Caco-2 (cell line): Measurements from ENCODE around the gene ARHGAP9. TPM values are rescaled to one million over a fixed set of nuclear protein-coding genes. Genes with fewer than 3 reads are reported as not detected.

Experiments
- BruUV-seq: library from RNA; stranded (reverse); fragments of 400-500 nt; replicated peaks from 2 replicates; lab custom pipeline; 2021; lab: Mats Ljungman, UMichigan
- CTCF ChIA-PET: fragments of 300-600 bp; sonication (Branson Sonifier 250); formaldehyde crosslinking; loops from one replicate; lab custom pipeline; 2022; ENCODE audit warnings: antibody characterized with exemption; lab: Charles Lee
- POLR2A ChIA-PET: fragments of 300-600 bp; sonication (Branson Sonifier 250); formaldehyde crosslinking; loops from one replicate; lab custom pipeline; 2022; ENCODE audit warnings: antibody characterized with exemption; lab: Charles Lee
- DNase-seq, 2 experiments: peaks; one replicate each; pipeline versions ENCODE4 v3.0.0 to v3.0.0-alpha.2; 2020 to 2022
- H3K27me3 ChIP-seq: replicated peaks from 2 replicates; pipeline ENCODE4 v1.6.0; 2011; ENCODE audit warnings: low read length; ENCODE audit not compliant: control insufficient read depth, insufficient read depth
- H3K36me3 ChIP-seq: 2 replicates; pipeline ENCODE4 v1.5.1; 2011; ENCODE audit warnings: low read length; ENCODE audit not compliant: control insufficient read depth, insufficient read depth
- H3K4me1 ChIP-seq: fragments of 250-450 bp; sonication (Bioruptor Pico); 2 replicates; pipeline ENCODE4 v1.5.1; 2020; ENCODE audit warnings: mild to moderate bottlenecking
- H3K4me3 ChIP-seq: 2 replicates; pipeline ENCODE4 v1.5.1; 2011; ENCODE audit warnings: low read depth, mild to moderate bottlenecking, control low read depth, low read length
- H3K9me3 ChIP-seq: fragments of 250-450 bp; sonication (Bioruptor Pico); 2 replicates; pipeline ENCODE4 v1.5.1; 2020; ENCODE audit warnings: mild to moderate bottlenecking, moderate library complexity
- H3K27ac Mint-ChIP-seq: one replicate; pipeline ENCODE4 v1.8.0; 2022; ENCODE audit warnings: mixed read lengths; ENCODE audit not compliant: unreplicated experiment
- H3K27me3 Mint-ChIP-seq: one replicate; pipeline ENCODE4 v1.8.0; 2022; ENCODE audit warnings: mixed read lengths; ENCODE audit not compliant: insufficient read depth, unreplicated experiment
- H3K36me3 Mint-ChIP-seq: one replicate; pipeline ENCODE4 v1.8.0; 2022; ENCODE audit warnings: mild to moderate bottlenecking, mixed read lengths; ENCODE audit not compliant: insufficient read depth, unreplicated experiment
- H3K4me1 Mint-ChIP-seq: one replicate; pipeline ENCODE4 v1.8.0; 2022; ENCODE audit warnings: low read depth, mixed read lengths; ENCODE audit not compliant: unreplicated experiment
- H3K4me3 Mint-ChIP-seq: one replicate; pipeline ENCODE4 v1.8.0; 2022; ENCODE audit warnings: mild to moderate bottlenecking, moderate library complexity, mixed read lengths; ENCODE audit not compliant: unreplicated experiment
- H3K9me3 Mint-ChIP-seq: one replicate; pipeline ENCODE4 v1.8.0; 2022; ENCODE audit warnings: mixed read lengths; ENCODE audit not compliant: unreplicated experiment
- CTCF ChIP-seq, 2 experiments: fragments of 200-600 bp in 1 of 2; IDR thresholded peaks; 1 replicate in 1 of 2; 2 replicates in 1 of 2; pipeline versions ENCODE4 v1.5.1 to v1.8.0; 2011 to 2022; ENCODE audit warnings: antibody characterized with exemption in 1 of 2, control low read depth in 1 of 2, inconsistent platforms in 1 of 2, low read depth in 1 of 2, low read length in 1 of 2, mild to moderate bottlenecking in 1 of 2, moderate library complexity in 1 of 2; ENCODE audit not compliant: insufficient read depth in 1 of 2, severe bottlenecking in 1 of 2, unreplicated experiment in 1 of 2
- intact Hi-C: fragments of 100-400 bp; cut with micrococcal nuclease; formaldehyde crosslinking; loops from one replicate; pipeline ENCODE4 v1.10.0; 2022; ENCODE audit not compliant: unreplicated experiment
- total RNA-seq: library from RNA; stranded (reverse); gene quantifications from 2 replicates; pipeline ENCODE4 v1.2.3, GENCODE V29; 2022

The ARHGAP9 gene
- total RNA-seq, 1 experiment from 2014 or later: 0.75 TPM

GRCh38 chr12:57452181-57452936, 27.3 kb downstream of the ARHGAP9 start:
- Histone ChIP-seq H3K27me3 (no peaks in the 10 kb centered on the region), H3K9me3 (no peaks in the 10 kb centered on the region), H3K4me3 (no peak overlapping the region), H3K36me3 (no peaks in the 10 kb centered on the region), H3K4me1 (peaks cover 35% of the 10 kb centered on the region)
- peaks cover 22% of the 10 kb centered on the region for H3K4me1 Mint-ChIP-seq
- H3K27me3 Mint-ChIP-seq: no peaks in the 10 kb centered on the region
- H3K4me3 Mint-ChIP-seq: no peak overlapping the region
- H3K36me3 Mint-ChIP-seq: peaks cover 7% of the 10 kb centered on the region
- POLR2A ChIA-PET: interaction anchor here (0.5 to 1.3 kb wide), 3 partner anchors 22 to 209 kb away, joined by 3 to 6 read pairs (median 4); no protein-coding TSS in a partner anchor
- H3K9me3 Mint-ChIP-seq: no peaks in the 10 kb centered on the region
- DNase-seq: no peak
- CTCF ChIA-PET: interaction anchor here (0.5 to 4.5 kb wide), 26 partner anchors 9 to 1623 kb away, joined by 3 to 138 read pairs (median 4); partner anchors contain the start of genes DNAJC14 and INHBC
- no peak overlapping the region for H3K27ac Mint-ChIP-seq
- intact Hi-C loops: no loop called here
- no TSS peak for BruUV-seq
- TF ChIP-seq CTCF (IDR thresholded peaks at IDR 0.05; ENCODE audit: insufficient read depth in 1 of 2, low read depth in 1 of 2, low read length in 1 of 2, severe bottlenecking in 1 of 2, unreplicated experiment in 1 of 2): no peak

DNA sequence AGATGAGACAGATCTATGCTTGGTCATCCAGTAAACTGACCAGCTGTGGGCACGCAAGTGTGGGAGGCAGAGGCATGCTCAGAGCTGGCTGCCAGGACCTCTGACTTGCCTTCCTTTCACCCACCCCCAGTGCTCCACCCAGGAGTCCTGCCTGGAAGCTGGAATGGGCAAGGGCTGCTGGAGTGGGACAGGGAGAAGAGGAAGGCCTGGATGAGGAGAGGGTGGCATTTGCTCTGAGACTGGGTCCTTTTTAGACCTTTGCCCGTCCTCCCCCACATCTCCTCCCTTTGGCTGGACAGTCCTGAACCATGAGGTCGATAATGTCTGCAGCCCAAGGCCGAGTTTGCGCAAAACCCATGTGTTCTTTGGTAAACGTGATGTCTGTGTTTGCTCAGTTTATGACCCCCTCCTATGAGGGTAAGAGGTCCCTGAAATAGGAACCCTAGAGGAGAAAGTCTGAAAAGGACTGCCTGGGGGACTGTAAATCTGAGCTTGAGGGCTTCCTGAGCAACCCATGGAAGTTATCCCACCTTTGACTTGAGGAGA, 28.4 kb downstream of the ARHGAP9 start:
- POLR2A ChIA-PET: no interaction called here
- intact Hi-C loops: no loop called here
- Mint-ChIP-seq H3K27ac (no peak overlapping the region), H3K4me1 (peaks cover 16% of the 10 kb centered on the region), H3K4me3 (no peak overlapping the region), H3K36me3 (peaks cover 7% of the 10 kb centered on the region), H3K27me3 (no peaks in the 10 kb centered on the region), H3K9me3 (no peaks in the 10 kb centered on the region)
- no peaks in the 10 kb centered on the region for H3K36me3 ChIP-seq
- no peaks in the 10 kb centered on the region for H3K27me3 ChIP-seq
- CTCF ChIA-PET: interaction anchor here (1.0 to 4.5 kb wide), 5 partner anchors 14 to 208 kb away, joined by 3 to 138 read pairs (median 7); no protein-coding TSS in a partner anchor
- H3K4me3 ChIP-seq: no peak overlapping the region
- DNase-seq: no peak
- TF ChIP-seq CTCF (IDR thresholded peaks at IDR 0.05; ENCODE audit: insufficient read depth in 1 of 2, low read depth in 1 of 2, low read length in 1 of 2, severe bottlenecking in 1 of 2, unreplicated experiment in 1 of 2): no peak
- peaks cover 35% of the 10 kb centered on the region for H3K4me1 ChIP-seq
- no TSS peak for BruUV-seq
- H3K9me3 ChIP-seq: no peaks in the 10 kb centered on the region

DNA sequence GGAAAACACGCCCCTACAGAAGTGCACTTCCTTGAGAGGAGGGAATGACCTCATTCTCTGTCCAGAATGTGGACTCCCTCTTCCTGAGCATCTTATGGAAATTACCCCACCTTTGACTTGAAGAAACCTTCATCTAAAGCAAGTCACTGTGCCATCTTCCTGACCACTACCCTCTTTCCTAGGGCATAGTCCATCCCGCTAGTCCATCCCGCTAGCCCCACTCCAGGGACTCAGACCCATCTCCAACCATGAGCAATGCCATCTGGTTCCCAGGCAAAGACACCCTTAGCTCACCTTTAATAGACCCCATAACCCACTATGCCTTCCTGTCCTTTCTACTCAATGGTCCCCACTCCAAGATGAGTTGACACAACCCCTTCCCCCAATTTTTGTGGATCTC, 29.6 kb downstream of the ARHGAP9 start:
- H3K9me3 ChIP-seq: no peaks in the 10 kb centered on the region
- Mint-ChIP-seq H3K27ac (no peak overlapping the region), H3K36me3 (no peaks in the 10 kb centered on the region), H3K4me1 (peaks cover 6% of the 10 kb centered on the region), H3K27me3 (no peaks in the 10 kb centered on the region), H3K4me3 (no peak overlapping the region), H3K9me3 (no peaks in the 10 kb centered on the region)
- DNase-seq: no peak
- intact Hi-C loops: no loop called here
- no peak for TF ChIP-seq CTCF (IDR thresholded peaks at IDR 0.05; ENCODE audit: insufficient read depth in 1 of 2, low read depth in 1 of 2, low read length in 1 of 2, severe bottlenecking in 1 of 2, unreplicated experiment in 1 of 2)
- no peaks in the 10 kb centered on the region for H3K36me3 ChIP-seq
- H3K4me3 ChIP-seq: no peak overlapping the region
- CTCF ChIA-PET: no interaction called here
- H3K4me1 ChIP-seq: peaks cover 28% of the 10 kb centered on the region
- POLR2A ChIA-PET: no interaction called here
- no TSS peak for BruUV-seq
- H3K27me3 ChIP-seq: no peaks in the 10 kb centered on the region
